Neural cell (in vitro differentiated cells): Measurements from ENCODE around the gene UMODL1.

Experiments used
- CTCF ChIP-seq: fragments of 450-650 bp; IDR thresholded peaks from 2 replicates; pipeline ENCODE4 v1.5.1; 2014; ENCODE audit warnings: antibody characterized with exemption, mild to moderate bottlenecking, moderate library complexity; ENCODE audit not compliant: poor library complexity, severe bottlenecking
- EP300 ChIP-seq: fragments of 450-650 bp; conservative IDR thresholded peaks from 2 replicates; pipeline ENCODE4 v1.6.1; 2014; ENCODE audit warnings: antibody characterized with exemption, mild to moderate bottlenecking, moderate library complexity; ENCODE audit not compliant: poor library complexity, severe bottlenecking
- EZH2 ChIP-seq: fragments of 200-600, 300-800 bp; shearing (Covaris generic), sonication (generic); IDR thresholded peaks from 2 replicates; pipeline ENCODE4 v1.6.1; 2014; ENCODE audit warnings: antibody characterized with exemption, low read length, borderline replicate concordance, mild to moderate bottlenecking; ENCODE audit not compliant: insufficient read depth, poor library complexity, severe bottlenecking
- MXI1 ChIP-seq: fragments of 450-650 bp; conservative IDR thresholded peaks from 2 replicates; pipeline ENCODE4 v1.6.1; 2014; ENCODE audit warnings: antibody characterized with exemption, mild to moderate bottlenecking; ENCODE audit not compliant: poor library complexity, severe bottlenecking
- POLR2AphosphoS5 ChIP-seq: IDR thresholded peaks from 2 replicates; pipeline ENCODE4 v1.6.1; 2012
- RAD21 ChIP-seq: fragments of 450-650 bp; conservative IDR thresholded peaks from 2 replicates; pipeline ENCODE4 v1.6.1; 2014; ENCODE audit warnings: antibody characterized with exemption, mild to moderate bottlenecking, moderate library complexity
- REST ChIP-seq: IDR thresholded peaks from 2 replicates; pipeline ENCODE4 v1.6.1; 2012; ENCODE audit warnings: borderline replicate concordance
- SMC3 ChIP-seq: fragments of 450-650 bp; conservative IDR thresholded peaks from 2 replicates; pipeline ENCODE4 v1.6.1; 2014; ENCODE audit warnings: antibody characterized with exemption, mild to moderate bottlenecking, moderate library complexity; ENCODE audit not compliant: poor library complexity
- TAF1 ChIP-seq: IDR thresholded peaks from 2 replicates; pipeline ENCODE4 v1.6.1; 2012; ENCODE audit warnings: low read depth

GRCh38 chr21:42041711-42042110, 29.4 kb upstream of the UMODL1 start:
- no peak for TF ChIP-seq RAD21
- no peak for TF ChIP-seq CTCF
- TF ChIP-seq POLR2AphosphoS5, result no peak
- TF ChIP-seq EZH2, result no peak
- no peak for TF ChIP-seq REST
- TF ChIP-seq EP300, result no peak
- no peak for TF ChIP-seq TAF1
- no peak for TF ChIP-seq SMC3
- no peak for TF ChIP-seq MXI1
